ENCODE data around the gene DSCAM.

Gene DSCAM

DNA sequence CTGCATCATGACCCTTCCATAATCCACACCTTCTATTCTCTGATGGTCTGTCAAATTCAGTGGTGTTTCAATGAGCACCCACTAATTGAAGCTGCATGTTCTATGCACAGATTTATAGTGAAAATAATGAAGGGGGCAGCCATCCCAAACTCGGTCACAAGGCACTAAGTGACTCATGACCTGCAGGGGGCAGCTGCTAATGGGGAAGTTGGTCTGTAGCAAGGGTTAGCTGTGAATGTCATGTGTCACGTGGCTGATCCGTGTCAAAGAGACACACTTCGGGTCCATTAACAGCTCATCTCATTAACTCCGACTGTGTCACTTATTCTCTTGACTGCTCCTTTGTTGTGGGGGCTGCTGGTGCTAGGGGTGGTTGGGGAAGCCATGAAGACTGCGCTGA lies 673.1 kb downstream of the DSCAM start:
- DNase-seq (ENCODE audit: low read depth in 2 of 2) = no peak
- no peak overlapping the region for H3K4me3 ChIP-seq (replicated peaks in 1 of 2; ENCODE audit: low read depth in 2 of 2, low read length in 2 of 2)
- TF ChIP-seq, protein P1, sequence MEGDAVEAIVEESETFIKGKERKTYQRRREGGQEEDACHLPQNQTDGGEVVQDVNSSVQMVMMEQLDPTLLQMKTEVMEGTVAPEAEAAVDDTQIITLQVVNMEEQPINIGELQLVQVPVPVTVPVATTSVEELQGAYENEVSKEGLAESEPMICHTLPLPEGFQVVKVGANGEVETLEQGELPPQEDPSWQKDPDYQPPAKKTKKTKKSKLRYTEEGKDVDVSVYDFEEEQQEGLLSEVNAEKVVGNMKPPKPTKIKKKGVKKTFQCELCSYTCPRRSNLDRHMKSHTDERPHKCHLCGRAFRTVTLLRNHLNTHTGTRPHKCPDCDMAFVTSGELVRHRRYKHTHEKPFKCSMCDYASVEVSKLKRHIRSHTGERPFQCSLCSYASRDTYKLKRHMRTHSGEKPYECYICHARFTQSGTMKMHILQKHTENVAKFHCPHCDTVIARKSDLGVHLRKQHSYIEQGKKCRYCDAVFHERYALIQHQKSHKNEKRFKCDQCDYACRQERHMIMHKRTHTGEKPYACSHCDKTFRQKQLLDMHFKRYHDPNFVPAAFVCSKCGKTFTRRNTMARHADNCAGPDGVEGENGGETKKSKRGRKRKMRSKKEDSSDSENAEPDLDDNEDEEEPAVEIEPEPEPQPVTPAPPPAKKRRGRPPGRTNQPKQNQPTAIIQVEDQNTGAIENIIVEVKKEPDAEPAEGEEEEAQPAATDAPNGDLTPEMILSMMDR (IDR thresholded peaks at IDR 0.05; ENCODE audit: low read depth, low read length) = no peak

DNA sequence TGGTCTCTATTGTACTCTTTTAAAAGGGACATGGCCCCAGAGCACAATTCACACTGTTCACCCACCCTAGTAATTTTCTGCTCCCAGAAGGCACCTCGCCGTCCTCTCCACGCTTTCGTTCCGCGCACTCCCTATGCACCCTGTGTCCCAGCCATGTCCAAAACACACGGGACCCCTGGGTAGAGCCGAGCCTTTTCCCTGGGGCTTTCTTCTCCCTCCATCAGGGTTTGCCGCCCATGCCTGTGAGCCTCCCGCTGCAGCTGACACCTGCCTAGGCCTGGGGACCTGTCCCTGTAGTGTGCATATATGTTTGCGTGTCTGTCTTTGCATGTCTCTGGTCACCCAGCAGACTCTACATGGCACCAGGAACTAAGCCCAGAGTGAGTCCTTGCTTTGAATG lies 677.0 kb downstream of the DSCAM start:
- no peak for DNase-seq (ENCODE audit: low read depth in 2 of 2)
- no peak overlapping the region for H3K4me3 ChIP-seq (replicated peaks in 1 of 2; ENCODE audit: low read depth in 2 of 2, low read length in 2 of 2)
- TF ChIP-seq, protein P1 (IDR thresholded peaks at IDR 0.05; ENCODE audit: low read depth, low read length) = no peak

GRCh38 chr21:40166291-40166843 lies 680.6 kb downstream of the DSCAM start:
- no peak for DNase-seq (ENCODE audit: low read depth in 2 of 2)
- TF ChIP-seq, protein P1 (IDR thresholded peaks at IDR 0.05; ENCODE audit: low read depth, low read length) = no peak
- H3K4me3 ChIP-seq (replicated peaks in 1 of 2; ENCODE audit: low read depth in 2 of 2, low read length in 2 of 2) = no peak overlapping the region

DNA sequence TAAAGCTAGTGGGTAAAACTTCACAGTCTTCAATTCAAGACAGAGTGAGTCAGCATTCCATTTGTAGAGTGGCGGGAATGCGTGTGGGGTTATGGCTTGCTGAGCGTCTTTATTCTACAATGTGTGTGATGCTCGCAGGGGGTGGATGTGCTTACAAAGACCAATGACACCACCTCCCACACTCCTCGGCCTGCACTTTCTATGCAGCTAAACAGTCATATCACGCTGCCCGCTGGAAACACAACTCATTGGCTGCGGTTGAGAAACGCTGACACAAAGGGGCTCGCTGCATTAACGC lies 681.2 kb downstream of the DSCAM start:
- no peak overlapping the region for H3K4me3 ChIP-seq (replicated peaks in 1 of 2; ENCODE audit: low read depth in 2 of 2, low read length in 2 of 2)
- TF ChIP-seq, protein P1 (IDR thresholded peaks at IDR 0.05; ENCODE audit: low read depth, low read length) = no peak
- DNase-seq (ENCODE audit: low read depth in 2 of 2) = no peak

DNA sequence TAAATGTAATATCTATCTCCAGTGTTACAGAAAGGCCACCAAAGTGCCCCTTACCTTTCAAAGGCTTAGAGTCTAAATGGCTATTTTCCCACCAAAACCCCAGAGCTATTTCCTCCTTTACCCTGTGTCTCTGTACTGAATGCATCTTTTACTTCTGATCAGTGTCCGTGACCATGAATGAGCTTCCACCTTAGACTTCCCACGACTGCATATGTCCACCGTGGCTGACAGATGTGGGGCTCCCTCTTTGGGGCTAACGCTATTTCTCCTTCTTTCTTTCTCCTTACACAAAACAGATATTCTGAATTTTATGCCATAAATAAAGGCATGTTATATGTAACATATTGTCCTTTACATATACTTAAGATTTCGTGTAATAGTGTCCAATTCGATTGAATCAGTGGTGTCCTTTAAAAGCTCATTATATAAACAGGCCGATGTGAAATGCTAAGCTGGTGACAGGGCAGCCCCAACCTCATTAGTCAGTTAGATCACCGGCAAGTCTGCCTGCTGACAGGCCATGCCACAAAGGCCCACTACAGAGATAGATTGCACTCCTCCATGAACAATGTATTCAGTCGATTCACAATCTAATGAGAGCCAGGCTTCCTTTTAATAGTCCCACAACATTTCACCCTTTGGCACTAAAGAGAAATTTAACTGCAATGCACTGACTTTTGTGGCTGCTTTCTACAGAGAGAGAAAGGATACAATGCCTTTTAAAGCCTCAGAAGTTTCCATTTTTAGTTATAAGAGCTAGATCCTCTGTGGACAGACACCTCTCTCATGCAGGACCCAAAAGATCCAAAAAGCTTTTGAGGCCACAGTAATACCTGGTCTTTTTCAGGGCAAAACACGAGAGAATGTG lies 681.8 kb downstream of the DSCAM start:
- TF ChIP-seq, protein P1 (IDR thresholded peaks at IDR 0.05; ENCODE audit: low read depth, low read length) = no peak
- DNase-seq (ENCODE audit: low read depth in 2 of 2) = no peak

DNA sequence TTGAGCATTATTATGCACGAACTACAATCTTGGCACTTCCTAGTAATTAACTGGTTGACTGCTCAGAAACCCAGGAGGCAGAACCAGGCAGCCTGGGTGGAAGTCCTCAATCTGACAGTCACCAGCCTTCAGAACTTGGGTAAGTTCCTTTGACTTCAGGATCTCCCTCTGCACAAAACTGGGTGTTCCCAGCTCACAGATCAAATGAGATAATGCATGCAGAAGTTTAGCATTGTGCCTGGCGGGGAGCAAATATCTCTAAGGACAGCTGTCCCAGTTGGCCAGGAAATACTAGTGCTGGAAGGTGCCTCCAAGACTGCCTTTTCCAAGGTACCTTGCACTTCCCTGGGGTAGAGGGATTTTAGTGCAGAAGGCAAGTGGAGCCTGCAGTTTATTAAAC lies 684.9 kb downstream of the DSCAM start:
- DNase-seq (ENCODE audit: low read depth in 2 of 2) = no peak
- no peak overlapping the region for H3K4me3 ChIP-seq (replicated peaks in 1 of 2; ENCODE audit: low read depth in 2 of 2, low read length in 2 of 2)
- TF ChIP-seq, protein P1 (IDR thresholded peaks at IDR 0.05; ENCODE audit: low read depth, low read length) = no peak

More for the DNA sequence above, 681.8 kb downstream of the DSCAM start:
- H3K4me3 ChIP-seq (replicated peaks in 1 of 2; ENCODE audit: low read depth in 2 of 2, low read length in 2 of 2) = no peak overlapping the region
